WTC11 (cell line): ENCODE results near the gene NEAT1. TPM values are rescaled to one million over a fixed set of nuclear protein-coding genes. Genes with fewer than 3 reads are reported as not detected.
A peak's percentile ranks its signal among the peaks of the same experiment; 100 is the strongest.

Experiments used
- ATAC-seq: fragments of 200-7000 bp; cut with Tn5 transposase; 2 replicates; pipeline ENCODE4 v1.10.0; 2021; ENCODE audit warnings: mild to moderate bottlenecking, moderate library complexity
- CTCF ChIA-PET: fragments of 300-600 bp; sonication (Branson Sonifier 250); formaldehyde crosslinking; loops from one replicate; lab custom pipeline; 2021; ENCODE audit warnings: antibody characterized with exemption; lab: Charles Lee
- POLR2A ChIA-PET: fragments of 350-600 bp; sonication (Branson Sonifier 250); formaldehyde crosslinking; loops from one replicate; lab custom pipeline; 2021; ENCODE audit warnings: antibody characterized with exemption; lab: Charles Lee
- DNase-seq: peaks from one replicate; pipeline ENCODE4 v3.0.0; 2021; ENCODE audit warnings: low spot score
- H3K27ac Mint-ChIP-seq: 2 replicates; pipeline ENCODE4 v1.8.0; 2021; ENCODE audit warnings: mixed read lengths
- H3K27me3 Mint-ChIP-seq: 2 replicates; pipeline ENCODE4 v1.8.0; 2021; ENCODE audit warnings: low read depth, mild to moderate bottlenecking, moderate library complexity, mixed read lengths
- H3K36me3 Mint-ChIP-seq: 2 replicates; pipeline ENCODE4 v1.8.0; 2021; ENCODE audit warnings: mixed read lengths
- H3K4me1 Mint-ChIP-seq: 2 replicates; pipeline ENCODE4 v1.8.0; 2022; ENCODE audit warnings: mixed read lengths
- H3K4me3 Mint-ChIP-seq: 2 replicates; pipeline ENCODE4 v1.8.0; 2021; ENCODE audit warnings: mild to moderate bottlenecking, moderate library complexity, mixed read lengths
- H3K9me3 Mint-ChIP-seq: 2 replicates; pipeline ENCODE4 v1.8.0; 2021; ENCODE audit warnings: mixed read lengths
- ATF2 ChIP-seq: sonication (generic); formaldehyde crosslinking; IDR thresholded peaks from 2 replicates; pipeline ENCODE4 v1.8.1; 2022; ENCODE audit warnings: low read depth, missing genetic modification reagents, borderline replicate concordance
- E2F1 ChIP-seq: sonication (generic); formaldehyde crosslinking; IDR thresholded peaks from 2 replicates; pipeline ENCODE4 v1.8.0; 2022; ENCODE audit warnings: mild to moderate bottlenecking, missing genetic modification reagents
- ESRRA ChIP-seq: sonication (generic); formaldehyde crosslinking; IDR thresholded peaks from 2 replicates; pipeline ENCODE4 v1.8.1; 2022; ENCODE audit warnings: mild to moderate bottlenecking, missing genetic modification reagents, borderline replicate concordance
- NFATC4 ChIP-seq: fragments of 250-450 bp; sonication (Bioruptor Pico); IDR thresholded peaks from 2 replicates; pipeline ENCODE4 v1.9.0; 2021; ENCODE audit warnings: mild to moderate bottlenecking
- SOX15 ChIP-seq: fragments of 250-450 bp; sonication (Bioruptor Pico); IDR thresholded peaks from 2 replicates; pipeline ENCODE4 v1.9.0; 2021; ENCODE audit warnings: mild to moderate bottlenecking
- STAT6 ChIP-seq: sonication (generic); formaldehyde crosslinking; conservative IDR thresholded peaks from 2 replicates; pipeline ENCODE4 v1.8.1; 2023; ENCODE audit warnings: mild to moderate bottlenecking, low read depth, missing genetic modification reagents, moderate library complexity
- TP53 ChIP-seq: sonication (generic); formaldehyde crosslinking; IDR thresholded peaks from 2 replicates; pipeline ENCODE4 v1.8.1; 2023; ENCODE audit warnings: mild to moderate bottlenecking, missing genetic modification reagents
- ZMAT4 ChIP-seq: fragments of 250-450 bp; sonication (Bioruptor Pico); IDR thresholded peaks from 2 replicates; pipeline ENCODE4 v1.9.0; 2021; ENCODE audit warnings: mild to moderate bottlenecking
- ZNF232 ChIP-seq: sonication (generic); formaldehyde crosslinking; IDR thresholded peaks from 2 replicates; pipeline ENCODE4 v1.8.0; 2022; ENCODE audit warnings: mild to moderate bottlenecking, missing genetic modification reagents
- ZNF396 ChIP-seq: fragments of 250-450 bp; sonication (Bioruptor Pico); IDR thresholded peaks from 2 replicates; pipeline ENCODE4 v1.8.0; 2021; ENCODE audit warnings: mild to moderate bottlenecking, moderate library complexity, borderline replicate concordance
- ZNF423 ChIP-seq: fragments of 250-450 bp; sonication (Bioruptor Pico); IDR thresholded peaks from 2 replicates; pipeline ENCODE4 v2.1.2; 2022; ENCODE audit warnings: mild to moderate bottlenecking, moderate library complexity
- total RNA-seq: library from RNA; stranded (reverse); gene quantifications from 3 replicates; pipeline ENCODE4 v1.2.3, GENCODE V29; 2021

NEAT1 gene
- total RNA-seq, 1 experiment from 2014 or later, result 38.1 TPM

- Mint-ChIP-seq H3K27ac (0 out of 2 replicates have a peak overlapping the region, but pooled peaks have one; percentile 32), H3K4me3 (no peak overlapping the region), H3K9me3 (no peaks in the 10 kb centered on the region), H3K4me1 (peaks cover 87% of the 10 kb centered on the region), H3K36me3 (no peaks in the 10 kb centered on the region)
- DNase-seq (peak; percentile 10), ATAC-seq (no peak)
- TF ChIP-seq ESRRA (no peak), STAT6 (CRISPR knock-in tag) (no peak)
- TF ChIP-seq, all 79 proteins: peak for 0
- H3K27me3 Mint-ChIP-seq, result peaks cover 4% of the 10 kb centered on the region
- CTCF ChIA-PET, result interaction anchor here (1.0 to 8.9 kb wide), 5 partner anchors 12 to 325 kb away, joined by 3 to 129 read pairs (median 7); no protein-coding TSS in a partner anchor
- POLR2A ChIA-PET, result interaction anchor here (1.4 to 11.6 kb wide), 4 partner anchors 8 to 71 kb away, joined by 3 to 502 read pairs (median 142); partner anchors contain the start of gene MALAT1
Observed at GRCh38 chr11:65491163-65491465, 68.5 kb downstream of the NEAT1 start.

- CTCF ChIA-PET, result interaction anchor here (0.6 to 8.9 kb wide), 9 partner anchors 13 to 326 kb away, joined by 3 to 129 read pairs (median 3); partner anchors contain the start of gene FAM89B
- Mint-ChIP-seq H3K4me1 (peaks cover 87% of the 10 kb centered on the region), H3K4me3 (no peak overlapping the region), H3K27ac (peak overlapping the region; percentile 86), H3K36me3 (no peaks in the 10 kb centered on the region), H3K9me3 (no peaks in the 10 kb centered on the region), H3K27me3 (peaks cover 4% of the 10 kb centered on the region)
- ATAC-seq (peak; percentile 3; the same call in 1 of the 2 replicates), DNase-seq (peak; percentile 57)
- POLR2A ChIA-PET, result interaction anchor here (1.4 to 11.6 kb wide), 4 partner anchors 8 to 71 kb away, joined by 3 to 502 read pairs (median 142); partner anchors contain the start of gene MALAT1
- no peak for TF ChIP-seq SOX15
- peak; percentile 85 for TF ChIP-seq ZNF423 (CRISPR knock-in tag)
Observed at GRCh38 chr11:65491614-65492386, 69.2 kb downstream of the NEAT1 start.

GRCh38 chr11:65492387-65492636 lies 69.7 kb downstream of the NEAT1 start:
- POLR2A ChIA-PET, result interaction anchor here (8.3 to 11.6 kb wide), 3 partner anchors 7 to 15 kb away, joined by 105 to 502 read pairs (median 179); partner anchors contain the start of gene MALAT1
- H3K27me3 Mint-ChIP-seq, result peaks cover 4% of the 10 kb centered on the region
- TF ChIP-seq ZNF396 (no peak), ZMAT4 (CRISPR knock-in tag) (no peak), E2F1 (CRISPR knock-in tag) (no peak), ZNF423 (CRISPR knock-in tag) (no peak), ZNF232 (CRISPR knock-in tag) (no peak), ATF2 (CRISPR knock-in tag) (no peak), TP53 (CRISPR knock-in tag) (no peak), NFATC4 (no peak)
- TF ChIP-seq, all 79 proteins: peak for 0
- Mint-ChIP-seq H3K27ac (peak overlapping the region; percentile 86), H3K9me3 (no peaks in the 10 kb centered on the region), H3K36me3 (no peaks in the 10 kb centered on the region), H3K4me3 (no peak overlapping the region), H3K4me1 (peaks cover 85% of the 10 kb centered on the region)
- CTCF ChIA-PET, result interaction anchor here (0.6 to 8.9 kb wide), 11 partner anchors 13 to 217 kb away, joined by 3 to 129 read pairs (median 3); partner anchors contain the start of gene FAM89B
- ATAC-seq (no peak), DNase-seq (no peak)
